Neural progenitor cell (in vitro differentiated cells): ENCODE data around the gene HOXA5. TPM values are rescaled to one million over a fixed set of nuclear protein-coding genes. Genes with fewer than 3 reads are reported as not detected.

ENCODE experiments used
- DNase-seq: peaks from one replicate; pipeline ENCODE4 v3.0.0-alpha.2; 2016; ENCODE audit warnings: low spot score
- H2AFZ ChIP-seq: fragments of 200-600 bp; sonication (generic); replicated peaks from 2 replicates; pipeline ENCODE4 v1.6.1; 2016; ENCODE audit warnings: antibody characterized with exemption
- H3F3A ChIP-seq: fragments of 200-600 bp; sonication (generic); 2 replicates; pipeline ENCODE4 v1.6.1; 2016; ENCODE audit warnings: antibody characterized with exemption, low read depth
- H3K27ac ChIP-seq: fragments of 200-600 bp; sonication (generic); 2 replicates; pipeline ENCODE4 v1.5.1; 2016; ENCODE audit warnings: mild to moderate bottlenecking
- H3K27me3 ChIP-seq: fragments of 200-600 bp; sonication (generic); 2 replicates; pipeline ENCODE4 v1.6.1; 2016; ENCODE audit warnings: mild to moderate bottlenecking, moderate library complexity
- H3K36me3 ChIP-seq: fragments of 200-600 bp; sonication (generic); 2 replicates; pipeline ENCODE4 v1.5.1; 2016
- H3K4me1 ChIP-seq: fragments of 200-600 bp; sonication (generic); 2 replicates; pipeline ENCODE4 v1.6.1; 2016; ENCODE audit warnings: mixed run types
- H3K4me2 ChIP-seq: fragments of 200-600 bp; sonication (generic); 2 replicates; pipeline ENCODE4 v1.6.1; 2016
- H3K4me3 ChIP-seq: fragments of 200-600 bp; sonication (generic); 2 replicates; pipeline ENCODE4 v1.5.1; 2016
- H3K79me2 ChIP-seq: fragments of 200-600 bp; sonication (generic); 2 replicates; pipeline ENCODE4 v1.6.1; 2016; ENCODE audit warnings: low read depth
- H3K9ac ChIP-seq: fragments of 200-600 bp; sonication (generic); 2 replicates; pipeline ENCODE4 v1.6.1; 2016
- H3K9me3 ChIP-seq: fragments of 200-600 bp; sonication (generic); 2 replicates; pipeline ENCODE4 v1.5.1; 2016; ENCODE audit warnings: low read depth
- H4K20me1 ChIP-seq: fragments of 200-600 bp; sonication (generic); 2 replicates; pipeline ENCODE4 v1.6.1; 2016; ENCODE audit warnings: low read depth
- H3K27ac Mint-ChIP-seq: 3 replicates; pipeline ENCODE4 v1.8.0; 2021; ENCODE audit warnings: mixed read lengths
- H3K27me3 Mint-ChIP-seq: 2 replicates; pipeline ENCODE4 v1.8.0; 2022; ENCODE audit warnings: low read depth, mild to moderate bottlenecking, inconsistent platforms, moderate library complexity, mixed read lengths; ENCODE audit not compliant: insufficient read depth
- H3K36me3 Mint-ChIP-seq: 3 replicates; pipeline ENCODE4 v1.8.0; 2021; ENCODE audit warnings: mixed read lengths
- H3K4me1 Mint-ChIP-seq: 3 replicates; pipeline ENCODE4 v1.8.0; 2021; ENCODE audit warnings: mixed read lengths
- H3K4me3 Mint-ChIP-seq: 3 replicates; pipeline ENCODE4 v1.8.0; 2021; ENCODE audit warnings: mild to moderate bottlenecking, moderate library complexity, mixed read lengths
- H3K9me3 Mint-ChIP-seq: 3 replicates; pipeline ENCODE4 v1.8.0; 2020; ENCODE audit warnings: mixed read lengths
- CTCF ChIP-seq: fragments of 200-600 bp; sonication (generic); IDR thresholded peaks from 2 replicates; pipeline ENCODE4 v1.5.1; 2017; ENCODE audit warnings: antibody characterized with exemption, mild to moderate bottlenecking
- EZH2 ChIP-seq: fragments of 200-600 bp; sonication (generic); IDR thresholded peaks from 2 replicates; pipeline ENCODE4 v1.6.1; 2017; ENCODE audit warnings: antibody characterized with exemption, mild to moderate bottlenecking, moderate library complexity
- EZH2phosphoT487 ChIP-seq: fragments of 200-600 bp; sonication (generic); IDR thresholded peaks from 2 replicates; pipeline ENCODE4 v1.6.1; 2017; ENCODE audit warnings: antibody characterized with exemption
- total RNA-seq: library from RNA; depleted of rRNA; stranded (reverse); fragments of >200 nt; gene quantifications from 2 replicates; pipeline ENCODE4 v1.2.3, GENCODE V29; 2015; ENCODE audit warnings: low replicate concordance

The HOXA5 gene
- total RNA-seq, 1 donor from 2014 or later: not detected

GRCh38 chr7:27170426-27171324, 27.2 kb upstream of the HOXA5 start:
- H2AFZ ChIP-seq: no peak overlapping the region
- H4K20me1 ChIP-seq: peaks cover 98% of the 10 kb centered on the region
- H3K4me2 ChIP-seq: no peak overlapping the region
- Mint-ChIP-seq H3K27me3 (peaks cover 78% of the 10 kb centered on the region), H3K9me3 (peaks cover 9% of the 10 kb centered on the region), H3K4me1 (peaks cover 2% of the 10 kb centered on the region), H3K36me3 (no peaks in the 10 kb centered on the region), H3K27ac (no peak overlapping the region), H3K4me3 (no peak overlapping the region)
- DNase-seq: no peak
- no peak overlapping the region for H3K27ac ChIP-seq
- H3K4me1 ChIP-seq: no peaks in the 10 kb centered on the region
- H3K36me3 ChIP-seq: no peaks in the 10 kb centered on the region
- H3F3A ChIP-seq: no peaks in the 10 kb centered on the region
- H3K27me3 ChIP-seq: peaks cover 100% of the 10 kb centered on the region
- H3K79me2 ChIP-seq: no peaks in the 10 kb centered on the region
- H3K4me3 ChIP-seq: no peak overlapping the region
- no peak for TF ChIP-seq EZH2phosphoT487
- H3K9ac ChIP-seq: no peak overlapping the region
- H3K9me3 ChIP-seq: no peaks in the 10 kb centered on the region

GRCh38 chr7:27169658-27170425, 26.4 kb upstream of the HOXA5 start:
- no peaks in the 10 kb centered on the region for H3K4me1 ChIP-seq
- no peak overlapping the region for H3K4me3 Mint-ChIP-seq
- H3K27ac Mint-ChIP-seq: no peak overlapping the region
- H3K27me3 ChIP-seq: peaks cover 100% of the 10 kb centered on the region
- no peak overlapping the region for H3K4me2 ChIP-seq
- H3K4me1 Mint-ChIP-seq: peaks cover 2% of the 10 kb centered on the region
- no peaks in the 10 kb centered on the region for H3F3A ChIP-seq
- no peaks in the 10 kb centered on the region for H3K9me3 ChIP-seq
- DNase-seq: peak; percentile 63
- no peak overlapping the region for H3K27ac ChIP-seq
- no peak overlapping the region for H2AFZ ChIP-seq
- peak; percentile 95 for TF ChIP-seq EZH2phosphoT487
- peak; percentile 94 for TF ChIP-seq EZH2
- TF ChIP-seq CTCF: no peak
- no peaks in the 10 kb centered on the region for H3K36me3 ChIP-seq
- peaks cover 7% of the 10 kb centered on the region for H3K9me3 Mint-ChIP-seq
- no peak overlapping the region for H3K9ac ChIP-seq
- H4K20me1 ChIP-seq: peaks cover 98% of the 10 kb centered on the region
- no peaks in the 10 kb centered on the region for H3K36me3 Mint-ChIP-seq
- no peaks in the 10 kb centered on the region for H3K79me2 ChIP-seq
- H3K27me3 Mint-ChIP-seq: peaks cover 74% of the 10 kb centered on the region
- H3K4me3 ChIP-seq: no peak overlapping the region

GRCh38 chr7:27168265-27168947, 24.9 kb upstream of the HOXA5 start:
- Mint-ChIP-seq H3K27ac (no peak overlapping the region), H3K9me3 (peaks cover 6% of the 10 kb centered on the region), H3K27me3 (peaks cover 81% of the 10 kb centered on the region), H3K4me1 (peaks cover 2% of the 10 kb centered on the region), H3K36me3 (no peaks in the 10 kb centered on the region), H3K4me3 (no peak overlapping the region)
- no peaks in the 10 kb centered on the region for H3K36me3 ChIP-seq
- H4K20me1 ChIP-seq: peaks cover 97% of the 10 kb centered on the region
- no peak overlapping the region for H3K9ac ChIP-seq
- H2AFZ ChIP-seq: no peak overlapping the region
- peak; percentile 59 for DNase-seq
- H3K4me3 ChIP-seq: no peak overlapping the region
- no peaks in the 10 kb centered on the region for H3K9me3 ChIP-seq
- H3K79me2 ChIP-seq: no peaks in the 10 kb centered on the region
- H3K27ac ChIP-seq: no peak overlapping the region
- H3K4me1 ChIP-seq: no peaks in the 10 kb centered on the region
- TF ChIP-seq EZH2phosphoT487 (peak; percentile 7), EZH2 (no peak), CTCF (peak; percentile 6)
- peaks cover 100% of the 10 kb centered on the region for H3K27me3 ChIP-seq
- no peaks in the 10 kb centered on the region for H3F3A ChIP-seq
- H3K4me2 ChIP-seq: no peak overlapping the region
